Neural progenitor cell (in vitro differentiated cells): Measurements from ENCODE around the gene PLA2G2F.

Source experiments
- CTCF ChIP-seq: fragments of 200-600 bp; sonication (generic); IDR thresholded peaks from 2 replicates; pipeline ENCODE4 v1.5.1; 2017; ENCODE audit warnings: antibody characterized with exemption, mild to moderate bottlenecking
- EZH2 ChIP-seq: fragments of 200-600 bp; sonication (generic); IDR thresholded peaks from 2 replicates; pipeline ENCODE4 v1.6.1; 2017; ENCODE audit warnings: antibody characterized with exemption, mild to moderate bottlenecking, moderate library complexity
- EZH2phosphoT487 ChIP-seq: fragments of 200-600 bp; sonication (generic); IDR thresholded peaks from 2 replicates; pipeline ENCODE4 v1.6.1; 2017; ENCODE audit warnings: antibody characterized with exemption

- TF ChIP-seq EZH2 (no peak), CTCF (no peak), EZH2phosphoT487 (no peak)
These were observed 47.0 kb downstream of the PLA2G2F start, which contains the start of the genes PLA2G2C and UBXN10 for GRCh38 chr1:20185834-20186782.
